NCI-H1105 (cell line): Measurements from ENCODE around the gene UNC45A.

Experiments
- DNase-seq: peaks from one replicate; lab custom pipeline; 2025; lab: John Stamatoyannopoulos, UW

UNC45A gene

DNA sequence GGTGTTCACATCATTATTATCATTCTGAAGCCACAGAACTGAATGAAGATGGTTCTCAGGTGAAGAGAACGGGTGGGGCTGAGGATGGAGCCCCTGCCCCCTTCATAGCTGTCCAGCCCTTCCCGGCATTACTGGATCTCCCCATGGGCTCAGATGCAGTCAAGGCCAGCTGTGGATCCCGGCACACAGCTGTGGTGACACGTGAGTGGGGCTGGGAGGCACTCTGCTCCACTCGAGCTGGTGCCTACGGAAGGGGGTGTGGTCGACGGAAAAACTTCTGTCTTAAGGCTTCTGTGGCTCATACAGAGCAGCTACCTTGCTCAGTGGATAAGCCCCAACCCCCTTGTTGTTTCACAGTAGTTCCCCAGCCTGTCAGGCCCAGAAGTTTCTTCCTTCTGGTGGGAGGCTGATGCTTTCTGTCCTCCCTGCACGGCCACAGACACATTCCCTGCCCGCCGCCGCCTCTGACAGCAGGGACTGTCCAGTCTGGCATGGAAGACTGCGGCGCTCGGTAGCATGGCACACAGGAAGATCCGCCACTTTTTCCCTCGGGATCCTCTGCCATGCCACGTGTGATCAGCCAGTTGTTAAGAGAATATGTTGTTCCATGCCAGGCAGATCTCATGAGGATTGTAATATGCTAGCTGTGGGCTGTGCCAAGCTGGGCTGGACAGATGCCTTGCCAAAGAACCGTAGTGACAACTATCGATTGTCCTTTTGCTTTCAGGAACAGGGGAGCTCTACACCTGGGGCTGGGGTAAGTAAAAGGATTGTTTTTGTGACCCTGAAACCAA is 25.4 kb downstream of the UNC45A start:
- no peak for DNase-seq

DNA sequence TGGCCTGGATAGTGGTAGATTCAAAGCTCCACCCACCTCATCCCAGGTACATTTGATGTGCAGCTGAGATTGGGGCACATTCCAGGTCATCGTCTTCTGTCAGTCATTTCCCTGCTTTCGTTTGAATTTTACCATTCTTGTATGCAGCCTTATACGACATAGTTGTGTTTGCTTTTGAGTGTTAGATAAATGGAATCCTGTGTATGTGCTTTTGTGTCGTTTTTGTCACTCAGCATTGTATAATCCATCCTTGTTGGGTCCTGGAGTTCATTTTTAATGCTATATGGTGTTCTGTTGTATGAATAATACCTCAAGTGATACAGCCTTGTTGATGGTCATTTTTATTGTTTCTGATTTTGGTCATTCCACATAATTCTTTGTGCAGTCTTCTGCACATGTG is 26.9 kb downstream of the UNC45A start:
- DNase-seq, result no peak

DNA sequence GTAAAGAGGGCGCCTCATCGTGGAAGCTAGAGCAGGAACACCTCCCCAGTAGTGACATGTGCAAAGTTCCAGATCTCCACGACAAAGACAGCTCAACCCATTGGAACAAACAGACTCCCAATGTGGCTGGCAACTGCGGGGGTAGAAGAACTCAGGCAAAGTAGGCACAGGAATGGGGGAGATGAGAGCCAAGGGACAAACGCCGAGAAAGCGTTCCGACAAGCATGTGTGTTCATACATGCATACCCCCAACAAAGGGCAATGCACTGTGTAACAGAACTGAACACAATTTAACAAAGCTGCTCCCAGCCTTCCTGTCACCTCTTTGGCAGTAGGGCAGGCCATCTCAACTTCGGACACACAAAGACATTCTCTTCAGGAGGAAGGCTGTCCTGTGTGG is 31.2 kb downstream of the UNC45A start:
- DNase-seq, result no peak

DNA sequence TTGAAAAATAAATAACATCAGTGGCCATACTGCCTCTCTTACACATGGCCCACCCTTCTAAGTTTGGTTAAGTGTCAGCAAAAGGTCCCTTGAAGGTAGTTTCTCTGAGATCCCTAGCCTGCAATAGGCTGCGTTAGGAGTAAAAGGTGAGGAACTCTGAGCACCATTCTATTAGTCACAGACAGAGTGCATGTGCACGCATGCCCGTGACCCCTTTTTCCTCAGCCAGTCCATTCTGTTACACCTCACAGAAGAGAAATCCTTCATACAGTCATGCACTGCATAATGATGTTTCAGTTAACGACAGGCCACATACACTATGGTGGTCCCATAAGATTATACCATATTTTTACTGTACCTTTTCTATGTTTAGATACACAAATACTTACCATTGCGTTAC is 32.1 kb downstream of the UNC45A start:
- no peak for DNase-seq

DNA sequence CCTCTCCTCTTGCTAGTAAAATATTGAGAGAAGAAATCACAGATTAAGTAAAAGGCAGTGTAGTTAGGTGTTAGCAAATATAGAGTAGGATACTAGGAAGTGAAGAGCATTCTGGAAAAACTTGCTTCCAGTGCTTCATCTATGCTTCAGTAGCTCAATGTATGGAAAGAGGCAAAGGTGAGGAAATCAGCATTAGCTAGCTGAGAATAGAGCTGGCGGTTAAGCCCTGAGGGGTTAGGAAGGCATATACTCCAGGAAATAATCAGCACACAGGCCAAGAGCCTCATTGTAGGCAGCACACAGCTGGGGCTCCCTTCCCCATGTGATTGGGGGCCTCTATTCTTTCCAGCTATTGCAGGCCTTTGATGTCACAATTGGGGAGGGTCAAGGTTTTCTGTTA is 33.3 kb downstream of the UNC45A start:
- DNase-seq, result no peak

DNA sequence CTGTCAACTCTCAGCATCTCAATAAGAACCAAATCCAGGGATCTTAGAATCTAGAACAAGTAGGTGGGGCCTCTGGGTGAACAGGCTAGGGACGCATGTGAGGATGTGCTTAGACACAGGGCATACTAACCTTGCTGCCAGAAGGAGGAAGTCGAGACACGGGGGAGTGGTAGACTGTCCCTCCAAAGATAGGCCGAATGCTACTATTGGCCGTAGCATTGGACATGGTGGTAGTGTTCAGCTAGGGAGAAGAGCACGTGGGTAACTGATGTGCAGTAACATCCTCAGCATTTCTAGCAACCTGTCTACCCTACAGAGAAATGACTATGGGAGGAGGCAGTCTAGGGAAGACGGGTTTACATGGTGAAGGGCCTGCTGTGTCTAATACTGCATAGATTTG is 35.2 kb downstream of the UNC45A start:
- DNase-seq, result no peak

DNA sequence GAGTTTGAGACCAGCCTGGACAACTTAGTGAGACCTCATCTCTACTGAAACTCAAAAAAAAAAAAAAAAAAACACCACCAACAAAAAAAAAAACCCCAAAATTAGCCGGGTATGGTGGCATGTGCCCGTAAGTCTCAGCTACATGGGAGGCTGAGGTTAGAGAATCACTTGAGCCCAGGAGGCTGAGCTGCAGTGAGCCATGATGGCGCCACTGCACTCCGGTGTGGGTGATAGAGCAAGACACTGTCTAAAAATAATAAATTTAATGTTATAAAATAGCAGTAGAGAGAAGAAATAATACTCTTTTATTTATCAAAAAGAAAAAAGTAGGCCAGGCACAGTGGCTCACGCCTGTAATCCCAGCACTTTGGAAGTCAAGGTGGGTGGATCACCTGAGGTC is 37.0 kb downstream of the UNC45A start:
- DNase-seq, result no peak

DNA sequence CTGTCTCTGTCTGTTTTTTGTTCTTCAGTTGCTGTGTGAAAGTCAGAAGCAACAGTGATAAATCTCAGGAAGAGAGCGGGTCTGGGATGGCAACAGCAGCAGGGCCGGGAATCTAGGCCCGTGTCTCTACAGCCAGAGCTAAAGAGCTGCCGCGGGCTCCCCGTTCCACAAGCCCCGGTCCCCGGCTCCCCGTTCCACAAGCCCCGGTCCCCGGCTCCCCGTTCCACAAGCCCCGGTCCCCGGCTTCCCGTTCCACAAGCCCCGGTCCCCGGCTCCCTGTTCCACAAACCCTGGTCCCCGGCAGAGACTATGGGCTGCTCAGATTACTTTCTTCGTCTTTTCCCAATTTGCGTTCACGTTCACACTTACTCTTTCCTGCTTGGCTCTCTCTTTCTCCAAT is 39.1 kb downstream of the UNC45A start:
- DNase-seq, result no peak

DNA sequence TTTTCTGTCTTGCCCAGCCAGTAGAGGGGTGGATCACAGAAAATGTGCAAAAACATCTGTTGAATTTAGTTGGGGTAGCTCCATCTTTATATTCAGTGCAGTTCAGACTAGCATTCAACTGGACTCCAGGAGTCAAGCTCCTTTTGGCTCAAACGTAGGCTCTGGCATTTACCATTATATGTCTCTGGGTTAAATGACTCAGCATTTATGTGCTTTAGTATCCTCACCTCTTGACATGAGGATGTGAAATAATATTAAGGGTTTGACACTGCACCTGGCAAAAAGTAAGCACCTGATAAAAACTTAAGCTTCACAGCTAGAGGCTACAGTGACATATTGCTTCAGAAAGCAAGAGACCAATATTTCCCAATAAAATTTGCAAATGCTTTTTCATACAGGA is 44.5 kb downstream of the UNC45A start:
- no peak for DNase-seq

DNA sequence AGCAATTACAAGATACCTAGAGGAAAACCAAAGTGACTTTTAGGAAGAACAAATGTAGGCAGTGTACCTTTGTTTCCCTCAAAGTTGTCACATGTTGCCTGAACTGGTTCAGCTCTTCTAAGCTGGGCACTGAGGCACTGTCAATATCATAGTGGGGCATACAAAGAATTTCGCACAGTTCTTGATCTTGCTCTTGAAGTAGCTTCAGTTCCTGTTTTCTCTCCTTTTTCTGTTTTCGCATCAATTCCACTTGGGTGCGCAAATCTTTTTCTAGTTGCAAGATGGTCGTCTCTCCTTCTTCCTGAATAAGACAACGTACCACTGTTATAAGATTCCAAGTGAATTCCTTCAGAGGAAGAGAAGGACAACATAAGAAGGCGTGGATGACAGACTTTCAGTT is 46.6 kb downstream of the UNC45A start:
- DNase-seq, result no peak

DNA sequence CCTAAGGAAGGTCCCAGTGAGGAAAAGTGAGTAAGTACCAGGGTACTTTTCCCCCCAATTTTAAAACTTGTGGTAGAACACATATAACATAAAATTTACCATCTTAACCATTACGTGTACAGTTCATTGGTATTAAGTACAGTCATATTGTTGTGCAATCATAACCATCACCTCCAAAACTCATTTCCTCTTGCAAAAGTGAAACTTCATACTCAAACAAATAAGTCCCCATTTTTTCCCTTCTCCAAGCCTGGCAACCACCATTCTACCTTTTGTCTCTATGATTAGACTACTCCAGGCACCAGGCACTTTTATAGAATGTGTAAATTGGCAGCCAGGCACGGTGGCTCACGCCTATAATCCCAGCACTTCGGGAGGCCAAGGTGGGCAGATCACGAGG is 47.0 kb downstream of the UNC45A start:
- no peak for DNase-seq

DNA sequence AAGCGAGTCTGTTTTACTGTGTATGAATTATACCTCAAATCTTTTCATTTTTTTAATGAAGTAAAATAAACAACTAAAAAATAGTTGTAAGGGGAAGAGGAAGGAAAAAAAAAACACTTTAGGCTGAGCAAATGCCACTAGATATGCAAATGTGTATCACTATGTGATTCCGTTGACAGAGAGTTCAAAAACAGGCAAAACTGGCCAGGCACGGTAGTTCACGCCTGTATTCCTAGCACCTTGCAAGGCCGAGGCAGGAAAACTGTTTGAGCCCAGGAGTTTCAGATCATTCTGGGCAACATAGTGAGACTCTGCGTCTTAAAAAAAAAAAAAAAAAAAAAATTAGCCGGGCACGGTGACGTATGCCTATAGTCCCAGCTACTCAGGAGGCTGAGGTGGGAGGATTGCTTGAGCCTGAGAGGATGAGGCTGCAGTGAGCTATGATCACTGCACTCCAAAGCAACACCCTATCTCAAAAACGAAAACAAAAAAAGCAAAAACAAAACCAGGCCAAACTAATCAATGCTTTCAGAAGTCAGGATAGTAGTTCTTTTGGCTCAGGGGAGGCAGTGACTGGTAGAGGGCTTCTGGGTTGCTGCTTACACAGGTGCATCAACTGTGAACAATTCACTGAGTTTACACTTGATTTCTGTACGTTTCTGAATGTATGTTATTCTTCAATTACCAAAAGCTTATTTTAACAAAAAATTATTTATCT is 51.9 kb downstream of the UNC45A start:
- DNase-seq, result no peak

DNA sequence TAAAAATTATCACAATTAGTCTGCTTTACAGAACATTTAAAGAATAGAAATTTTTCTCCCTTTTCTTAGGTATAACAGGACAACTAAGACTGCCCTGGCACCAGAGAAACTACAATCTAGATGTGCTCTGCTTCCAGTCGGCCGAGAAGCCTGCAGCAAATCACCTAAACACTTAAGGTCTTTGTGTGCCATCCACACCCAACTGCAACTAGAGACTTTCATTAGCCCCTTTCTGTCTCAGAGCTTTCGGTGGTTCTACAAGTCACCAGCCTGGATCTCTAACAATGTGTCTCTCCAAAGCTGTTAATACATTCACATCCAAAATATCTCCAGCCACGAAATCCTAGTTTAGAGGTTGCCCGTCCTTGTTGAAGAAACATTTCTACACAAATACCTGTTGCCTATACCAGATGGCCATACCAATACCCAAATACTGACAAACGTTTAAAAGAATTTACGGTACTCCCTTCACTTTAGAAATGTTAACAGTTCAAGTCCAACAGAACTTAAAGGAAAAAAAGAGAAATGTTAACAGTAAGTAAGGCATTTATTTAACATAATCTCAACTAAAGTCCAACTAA is 52.6 kb downstream of the UNC45A start:
- no peak for DNase-seq

DNA sequence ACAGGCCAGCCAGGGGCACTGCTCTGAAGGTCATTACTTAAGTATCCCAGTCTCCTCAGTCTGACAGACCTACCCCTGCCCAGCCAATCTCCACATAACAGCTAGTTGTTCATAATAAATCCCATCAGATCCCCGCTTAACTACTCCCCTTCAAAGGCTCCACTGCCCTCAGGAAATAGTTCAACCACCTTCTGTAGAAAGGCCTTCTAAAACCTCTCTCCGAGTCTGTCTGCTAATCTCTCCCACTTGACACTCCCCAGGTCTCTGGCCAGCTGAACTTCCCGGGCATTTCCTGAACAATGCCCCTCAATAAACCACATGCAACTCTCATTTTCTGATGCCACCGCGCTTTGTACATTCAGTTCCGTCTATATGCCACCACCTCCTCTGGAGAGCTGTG is 53.2 kb downstream of the UNC45A start:
- DNase-seq, result no peak

DNA sequence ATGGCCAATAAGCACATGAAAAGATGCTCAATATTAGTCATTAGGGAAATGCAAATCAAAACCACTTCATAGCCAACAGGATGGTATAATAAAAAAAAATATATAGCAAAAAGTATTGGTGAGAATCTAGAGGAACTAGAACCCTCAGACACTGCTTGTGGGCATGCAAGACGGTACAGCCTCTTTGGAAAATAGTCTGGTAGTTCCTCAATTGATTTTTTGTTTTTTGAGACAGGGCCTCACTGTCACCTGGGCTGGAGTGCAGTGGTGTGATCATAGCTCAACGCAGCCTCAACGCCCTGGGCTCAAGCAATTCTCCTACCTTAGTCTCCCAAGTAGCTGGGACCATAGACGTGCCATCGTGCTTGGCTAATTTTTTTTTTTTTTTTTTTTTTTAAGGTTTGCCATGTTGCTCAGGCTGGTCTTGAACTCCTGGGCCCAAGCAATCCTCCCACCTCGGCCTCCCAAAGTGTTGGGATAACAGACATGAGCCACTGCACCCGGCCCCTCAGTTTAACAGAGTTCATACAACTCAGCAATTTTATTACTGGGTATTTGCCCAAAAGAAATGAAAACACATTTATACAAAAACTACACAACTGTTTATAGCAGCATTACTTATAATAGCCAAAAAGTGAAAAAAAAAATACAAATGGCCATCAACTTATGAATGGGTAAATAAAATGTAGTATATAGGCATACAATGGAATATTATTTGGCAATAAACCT is 54.1 kb downstream of the UNC45A start:
- DNase-seq, result no peak

DNA sequence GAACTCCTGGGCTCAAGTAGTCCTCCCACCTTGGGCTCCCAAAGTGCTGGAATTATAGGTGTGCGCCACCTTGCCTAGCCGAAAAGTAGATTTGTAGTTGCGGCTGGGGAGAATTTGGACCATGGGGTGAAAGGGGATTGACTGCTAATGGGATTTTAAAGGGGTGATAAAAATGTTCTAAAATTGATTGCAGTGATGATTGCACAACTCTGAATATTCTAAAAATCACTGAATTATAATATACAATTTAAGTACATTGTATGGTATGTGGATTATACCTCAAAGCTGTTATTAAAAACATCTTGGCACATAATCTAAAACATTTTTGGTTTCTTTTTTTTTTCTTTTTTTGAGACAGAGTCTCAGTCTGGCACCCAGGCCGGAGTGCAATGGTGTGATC is 55.4 kb downstream of the UNC45A start:
- DNase-seq, result no peak

DNA sequence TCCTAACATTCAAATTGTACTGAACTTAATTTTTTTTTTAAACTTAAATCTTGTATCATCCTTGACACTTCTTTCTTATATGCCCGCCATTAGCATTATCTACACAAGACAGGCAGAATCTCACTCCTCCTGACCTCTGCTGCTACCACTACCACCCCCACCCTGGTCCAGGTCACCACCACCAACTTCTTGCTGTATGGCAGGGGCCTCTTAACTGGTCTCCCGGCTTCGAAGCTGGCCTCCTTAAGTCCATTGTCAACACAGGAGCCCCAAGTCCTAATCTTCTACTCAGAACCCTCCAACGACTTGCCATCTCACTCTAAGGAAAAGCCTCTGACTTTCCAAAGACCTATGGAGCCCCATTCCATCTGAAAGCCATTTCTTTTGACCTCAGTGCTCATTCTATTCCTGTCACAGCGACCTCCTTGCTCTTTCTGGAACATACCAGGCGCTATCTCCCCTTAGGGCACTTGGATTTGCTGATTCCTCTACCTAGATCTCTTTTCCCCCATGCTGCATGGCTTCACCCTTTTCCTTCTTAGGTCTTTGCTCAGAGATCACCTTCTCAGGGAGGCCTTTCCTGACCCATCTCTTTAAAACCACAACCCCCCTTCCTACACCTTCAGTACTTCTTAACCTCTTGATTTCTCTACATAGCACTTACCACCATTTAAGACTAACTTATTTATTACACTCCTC is 56.7 kb downstream of the UNC45A start:
- DNase-seq, result no peak

DNA sequence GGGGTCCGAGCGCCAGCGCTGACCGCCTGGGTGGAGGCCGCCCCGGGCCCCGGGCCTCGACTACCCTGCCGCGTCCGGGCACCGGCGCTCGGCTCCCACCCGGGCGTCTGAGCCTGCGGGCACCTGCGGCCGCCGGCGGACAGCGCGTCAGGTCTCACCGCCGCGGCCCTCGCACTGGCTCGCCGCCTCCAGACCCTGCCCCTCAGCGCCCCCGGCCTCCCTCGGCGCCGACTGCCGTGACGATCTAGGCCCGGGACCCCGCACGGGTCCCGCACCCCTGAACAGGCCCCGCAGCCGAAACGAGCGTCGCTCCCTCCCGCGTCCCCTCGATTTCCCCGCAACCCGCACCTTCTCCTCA is 59.0 kb downstream of the UNC45A start:
- no peak for DNase-seq

DNA sequence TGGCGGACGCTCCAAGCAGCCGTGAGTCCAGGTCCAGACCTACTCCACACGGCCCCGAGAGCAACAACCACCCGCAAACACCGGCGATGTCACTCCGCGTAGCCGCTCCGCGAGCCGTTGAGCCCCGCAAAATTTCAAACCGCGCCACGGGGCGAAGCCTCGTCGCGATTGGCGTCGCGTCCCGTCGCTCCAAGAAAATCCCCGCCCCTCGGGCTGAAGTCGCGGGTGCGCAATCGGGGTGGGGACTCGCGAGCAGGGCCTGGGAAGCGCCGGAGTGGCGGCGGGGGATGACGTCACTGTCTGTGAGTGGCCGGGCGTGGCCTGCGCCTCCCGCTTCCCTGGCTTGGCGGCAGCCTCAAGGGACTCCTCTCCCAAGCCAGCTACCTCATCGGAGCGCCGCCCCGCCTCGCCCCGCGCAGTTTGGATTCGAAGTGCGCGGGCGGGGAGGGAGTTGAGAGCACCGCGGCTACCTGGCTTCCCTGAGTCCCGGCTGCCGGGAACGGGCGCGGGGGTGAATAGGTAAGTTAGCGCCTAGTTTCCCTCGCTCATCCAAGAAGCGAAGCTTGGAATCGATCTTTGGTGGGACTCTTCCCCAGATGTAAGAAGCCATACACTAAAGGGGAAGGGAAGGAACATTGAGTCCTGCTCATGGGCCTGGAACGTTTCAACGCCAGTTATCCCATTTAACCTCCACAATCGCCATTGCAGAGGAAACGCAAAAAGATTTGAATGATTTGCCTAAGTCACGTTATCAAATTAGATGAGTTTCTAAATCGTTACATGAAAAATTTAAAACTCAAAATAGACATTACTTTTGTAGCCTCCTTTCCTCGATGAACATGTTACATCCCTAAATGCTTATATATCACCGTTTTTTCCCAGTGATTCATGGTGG is 59.6 kb downstream of the UNC45A start, which contains the start of gene PRC1:
Gene PRC1 (minus strand): TSS at position 119 of the 895 bp plus-strand sequence. CDS start 118 bp downstream, at position 1.
- peak; percentile 88 for DNase-seq

DNA sequence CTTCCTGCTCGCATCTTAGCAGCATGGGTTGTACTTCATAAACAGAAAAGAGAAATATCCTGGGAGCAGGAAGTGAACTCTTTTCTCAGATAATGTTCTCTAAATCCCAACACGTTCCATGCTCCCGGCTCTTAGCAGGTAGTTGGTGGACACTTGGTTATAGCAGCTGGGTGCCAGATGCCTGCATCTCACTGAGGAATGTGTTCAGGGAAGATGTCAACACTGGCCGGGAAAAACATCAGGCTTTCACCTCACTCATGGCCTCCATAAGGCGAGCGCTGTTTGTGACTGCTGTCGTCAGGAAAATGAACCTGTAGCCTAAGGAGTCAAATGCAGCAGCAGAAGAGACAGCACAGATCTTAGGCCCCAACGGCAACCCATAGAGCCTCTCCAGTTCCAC is 63.7 kb downstream of the UNC45A start:
- no peak for DNase-seq

DNA sequence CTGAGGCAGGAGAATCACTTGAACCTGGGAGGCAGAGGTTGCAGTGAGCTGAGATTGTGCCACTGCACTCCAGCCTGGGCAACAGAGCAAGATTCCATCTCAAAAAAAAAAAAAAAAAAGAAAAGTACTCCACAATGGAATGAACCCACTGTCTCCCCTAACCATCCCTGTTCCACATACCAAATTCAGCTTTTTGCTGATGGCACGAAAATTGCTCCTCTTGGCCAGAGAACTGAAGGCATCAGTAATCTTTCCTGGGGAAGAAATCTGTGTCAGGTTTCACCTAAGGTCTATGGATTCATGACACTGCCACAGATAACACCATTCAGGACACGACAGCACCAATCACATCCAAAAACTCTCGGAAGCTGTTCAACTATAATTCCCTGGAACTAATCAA is 66.1 kb downstream of the UNC45A start:
- no peak for DNase-seq
